ENCODE results near the gene RANBP3.
"Not testable (repeated sequence)": the region's sequence is repeated elsewhere in the genome, so short reads cannot be mapped to it uniquely, and the experiment has no call there.

The RANBP3 gene

GRCh38 chr19:5899728-5900526, 78.0 kb downstream of the RANBP3 start:
- no peak for DNase-seq

DNA sequence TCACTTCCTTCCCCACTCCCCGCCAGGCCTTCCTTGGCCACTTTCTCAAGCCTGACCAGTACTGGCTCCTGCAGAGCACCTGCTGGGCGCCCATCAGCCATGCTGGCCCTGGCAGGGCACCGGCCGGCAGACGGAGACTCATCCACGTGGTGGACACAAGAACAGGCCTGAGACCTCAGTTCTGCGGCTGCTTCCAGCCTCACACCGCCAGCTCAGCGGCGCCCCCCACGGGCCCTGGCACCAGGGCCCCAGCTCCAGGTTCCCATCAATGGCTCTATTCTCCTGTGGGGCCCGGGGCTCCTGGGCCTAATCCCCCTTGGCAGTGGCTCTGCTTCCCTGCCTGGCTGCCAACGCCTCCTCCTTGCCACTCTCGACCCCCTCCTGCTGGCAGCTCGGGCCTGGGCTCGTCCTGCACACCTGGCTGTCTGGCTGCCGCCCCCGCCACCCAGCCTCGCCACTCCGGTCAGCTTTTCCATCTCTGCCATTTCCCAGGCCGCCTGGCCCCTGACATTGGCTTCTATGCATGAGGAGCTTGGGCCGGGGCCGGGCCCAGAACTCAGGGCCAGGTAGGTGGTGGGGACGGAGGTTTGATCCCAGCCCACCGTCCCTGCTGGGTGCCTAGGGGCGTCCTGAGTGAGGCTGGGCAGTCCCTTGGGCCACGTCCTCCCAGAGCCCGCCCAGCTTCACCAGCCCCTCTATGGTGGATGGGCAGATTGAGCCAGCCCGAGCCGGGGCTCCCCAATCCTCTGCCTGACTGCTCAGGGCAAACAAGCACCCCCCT, 80.6 kb downstream of the RANBP3 start:
- DNase-seq: no peak

GRCh38 chr19:5896365-5897076, 81.4 kb downstream of the RANBP3 start:
- DNase-seq: no peak

GRCh38 chr19:5895890-5896289, 82.0 kb downstream of the RANBP3 start:
- no peak for DNase-seq

DNA sequence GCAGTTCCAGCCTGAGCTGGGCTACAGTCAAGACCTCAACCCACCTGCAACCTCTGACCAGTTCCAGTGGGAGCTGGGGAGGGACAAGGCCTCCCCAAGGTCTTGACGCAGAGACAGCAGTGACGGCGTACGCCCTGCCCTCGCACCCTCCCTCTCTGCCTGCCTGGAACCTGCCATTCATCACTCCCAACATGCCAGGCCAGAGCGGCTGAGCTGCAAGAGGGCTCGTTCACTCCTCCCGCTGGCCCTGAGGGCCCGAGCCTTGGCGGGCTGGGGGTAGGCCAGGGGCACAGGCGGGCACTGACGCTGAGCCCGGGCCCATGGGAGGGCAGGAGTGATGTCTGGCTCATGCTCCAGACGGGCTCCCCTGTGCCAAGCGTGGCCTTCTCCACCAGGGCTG, 82.5 kb downstream of the RANBP3 start:
- DNase-seq: no peak

GRCh38 chr19:5894704-5895349, 83.1 kb downstream of the RANBP3 start:
- DNase-seq: no peak

DNA sequence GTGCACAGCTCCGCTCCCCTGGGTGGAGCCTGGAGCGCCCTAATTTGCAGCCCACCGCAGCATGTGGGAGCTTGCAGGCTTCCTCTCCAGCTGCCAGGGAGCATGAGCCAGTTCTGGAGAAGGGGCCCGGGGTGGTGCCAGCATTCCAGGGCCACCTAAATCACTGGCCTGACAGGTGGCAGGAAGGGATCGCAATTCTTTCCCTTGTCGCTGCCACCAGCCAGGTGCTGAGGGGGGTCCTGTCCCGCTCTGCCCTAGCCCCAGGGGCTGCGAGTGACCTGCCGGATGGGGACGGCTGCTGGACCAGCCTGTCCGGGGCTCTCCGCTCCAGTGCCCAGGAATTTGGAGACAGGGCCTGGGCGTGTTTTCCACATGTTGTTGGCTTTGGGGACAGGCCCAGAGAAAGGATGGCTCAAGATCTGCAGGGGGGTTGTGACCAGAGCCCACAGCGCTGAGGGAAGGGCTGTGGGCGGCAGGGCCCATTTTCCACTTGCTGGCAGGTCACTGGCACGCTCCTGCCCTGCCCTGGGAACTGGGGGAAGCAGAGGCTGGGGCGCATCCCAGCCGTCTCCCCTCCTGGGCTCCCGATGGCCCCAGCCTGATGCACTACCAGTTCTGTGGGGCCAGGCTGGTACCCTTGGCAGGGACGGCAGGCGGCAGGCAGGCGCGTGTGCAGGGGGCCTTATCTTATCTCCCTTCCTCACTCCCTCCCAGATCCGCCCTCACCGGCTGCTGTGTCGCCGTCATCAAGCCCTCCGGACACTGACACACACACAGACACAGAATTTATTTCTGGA, 83.8 kb downstream of the RANBP3 start:
- no peak for DNase-seq

- DNase-seq: no peak
Measured at GRCh38 chr19:5893296-5893903, 84.5 kb downstream of the RANBP3 start.

- no peak for DNase-seq
Measured at GRCh38 chr19:5892772-5893275, 85.1 kb downstream of the RANBP3 start.

- DNase-seq: no peak
Measured at GRCh38 chr19:5891938-5892771, 85.8 kb downstream of the RANBP3 start.

DNA sequence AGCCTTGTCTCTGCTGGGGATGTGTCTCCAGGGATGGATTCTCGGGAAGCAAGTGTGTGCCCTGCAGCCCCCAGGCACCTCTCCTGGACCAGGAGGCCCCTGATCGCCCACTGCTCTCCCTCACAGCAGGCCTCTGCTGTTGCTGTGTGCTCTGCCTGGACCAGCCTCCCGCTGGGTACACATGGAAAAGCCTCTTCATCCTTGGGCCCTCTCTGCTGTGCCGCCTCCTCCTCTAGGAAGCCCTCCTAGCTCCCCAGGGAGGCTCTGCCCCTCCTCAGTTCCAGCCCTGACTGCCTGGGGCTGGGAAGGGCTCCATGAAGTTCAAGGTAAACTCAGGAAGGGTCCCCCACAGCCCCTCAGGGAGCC, 86.4 kb downstream of the RANBP3 start:
- no peak for DNase-seq

DNA sequence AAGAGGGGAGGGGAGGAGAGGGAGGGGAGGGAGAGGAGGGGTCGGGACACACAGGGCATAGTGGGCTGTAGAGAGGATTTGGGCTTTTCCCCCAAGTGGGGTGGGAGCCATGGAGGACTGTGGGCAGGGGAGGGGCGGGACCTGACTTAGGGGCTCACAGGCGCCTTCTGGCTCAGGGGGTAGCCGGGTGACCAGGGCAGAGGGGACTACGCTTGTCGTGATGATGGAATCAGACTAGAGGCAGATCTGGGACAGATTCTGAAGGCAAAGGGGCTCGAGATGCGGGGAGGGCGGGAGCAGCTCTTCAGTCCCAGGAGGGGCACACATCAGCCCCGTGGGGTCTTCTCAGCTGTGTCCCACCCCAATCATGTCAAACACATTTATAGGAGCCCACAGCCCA, 87.8 kb downstream of the RANBP3 start:
- no peak for DNase-seq

DNA sequence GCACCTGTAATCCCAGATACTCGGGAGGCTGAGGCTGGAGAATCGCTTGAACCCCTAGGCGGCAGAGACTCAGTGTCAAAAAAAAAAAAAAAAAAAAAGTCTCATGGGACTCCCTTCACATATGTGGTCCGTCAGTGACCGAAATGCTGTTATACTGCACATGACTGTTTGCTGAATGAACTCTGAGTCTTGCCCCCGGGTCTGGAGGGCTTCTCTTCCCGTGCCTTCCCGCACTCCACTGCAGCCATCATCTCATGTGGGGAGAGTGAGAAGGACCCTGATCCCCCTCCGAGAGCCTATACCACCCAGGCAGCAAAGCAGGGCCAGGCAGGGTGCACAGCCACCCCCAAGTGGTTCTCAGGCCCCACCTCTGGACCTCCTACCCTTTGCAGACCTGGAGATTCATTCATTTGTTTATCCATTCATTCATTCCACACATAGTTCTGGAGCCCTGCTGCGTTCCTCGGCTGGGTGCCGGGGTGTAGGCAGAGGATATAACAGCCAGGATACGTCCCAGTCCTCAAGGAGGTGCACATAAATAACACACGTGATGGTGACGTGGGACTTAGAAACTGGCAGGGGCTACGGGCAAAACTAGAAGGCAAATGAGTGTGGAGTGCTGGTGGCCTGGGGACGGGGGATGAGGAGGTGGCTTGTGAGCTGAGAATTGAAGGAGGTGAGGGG, 88.5 kb downstream of the RANBP3 start:
- no peak for DNase-seq

- not testable (repeated sequence) for DNase-seq
Measured at GRCh38 chr19:5884065-5884811, 93.7 kb downstream of the RANBP3 start.

DNA sequence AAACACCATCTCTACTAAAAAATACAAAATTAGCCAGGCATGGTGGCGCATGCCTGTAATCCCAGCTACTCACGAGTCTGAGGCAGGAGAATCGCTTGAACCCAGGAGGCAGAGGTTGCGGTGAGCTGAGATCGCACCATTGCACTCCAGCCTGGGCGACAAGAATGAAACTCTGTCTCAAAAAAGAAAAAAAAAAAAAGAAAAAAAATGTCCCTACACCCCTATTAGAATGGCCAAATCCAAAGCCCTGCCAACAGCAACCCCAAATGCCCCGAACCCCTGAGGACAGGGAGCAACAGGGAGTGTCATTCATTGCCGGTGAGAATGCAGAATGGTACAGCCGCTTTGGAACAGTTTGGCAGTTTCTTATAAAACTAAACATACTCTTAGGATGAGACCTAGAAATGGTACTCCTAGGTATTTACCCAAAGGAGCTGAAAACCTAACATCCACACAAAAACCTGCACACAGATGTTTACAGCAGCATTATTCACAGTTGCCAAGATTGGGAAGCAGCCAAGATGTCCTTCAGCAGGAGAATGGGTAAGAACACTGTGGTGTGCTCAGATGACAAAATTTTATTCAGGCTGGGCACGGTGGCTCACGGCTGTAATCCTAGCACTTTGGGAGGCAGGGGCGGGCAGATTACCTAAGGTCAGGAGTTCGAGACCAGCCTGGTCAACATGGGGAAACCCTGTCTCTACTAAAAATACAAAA, 94.6 kb downstream of the RANBP3 start:
- not testable (repeated sequence) for DNase-seq

- DNase-seq: no peak
Measured at GRCh38 chr19:5882421-5882968, 95.4 kb downstream of the RANBP3 start.

DNA sequence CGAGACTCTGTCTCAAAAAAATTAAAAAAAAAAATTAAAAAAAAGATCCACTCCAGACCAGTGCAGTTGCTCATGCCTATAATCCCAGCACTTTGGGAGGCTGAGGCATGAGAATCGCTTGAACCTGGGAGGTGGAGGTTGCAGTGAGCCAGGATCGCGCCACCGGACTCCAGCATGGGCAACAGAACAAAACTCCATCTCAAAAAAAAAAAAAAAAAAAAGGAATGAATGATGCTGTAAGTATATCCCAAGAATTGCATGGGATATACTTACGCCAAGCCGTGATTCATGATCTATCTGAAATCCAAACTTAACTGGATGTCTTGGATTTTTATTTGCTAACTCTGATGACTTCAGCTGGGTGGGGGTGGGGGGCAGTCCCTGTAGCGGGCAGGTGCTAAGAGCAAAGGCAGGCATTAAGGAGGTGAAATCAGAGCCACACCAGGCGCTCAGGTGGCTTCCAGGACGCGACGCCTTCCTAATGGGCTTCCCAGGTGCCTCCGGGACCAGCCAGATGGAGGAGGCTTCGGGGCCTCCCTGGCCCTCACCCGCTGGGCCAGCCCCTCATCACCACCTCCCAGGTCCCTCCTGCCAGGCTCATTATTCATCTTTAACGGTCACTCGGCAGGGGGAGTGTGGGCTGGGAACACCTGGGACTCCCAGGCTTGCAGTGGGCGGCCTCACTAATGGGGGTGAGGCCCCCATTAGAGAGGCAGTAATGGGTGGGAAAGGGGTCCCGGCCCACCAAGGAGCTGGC, 96.2 kb downstream of the RANBP3 start:
- no peak for DNase-seq
